NCI-H187 (cell line): Measurements from ENCODE around the gene MEGF8.
A peak's percentile ranks its signal among the peaks of the same experiment; 100 is the strongest.

Experiments used
- DNase-seq, 2 experiments: peaks; one replicate each; lab custom pipeline; 2025; lab: John Stamatoyannopoulos, UW

Gene MEGF8

DNA sequence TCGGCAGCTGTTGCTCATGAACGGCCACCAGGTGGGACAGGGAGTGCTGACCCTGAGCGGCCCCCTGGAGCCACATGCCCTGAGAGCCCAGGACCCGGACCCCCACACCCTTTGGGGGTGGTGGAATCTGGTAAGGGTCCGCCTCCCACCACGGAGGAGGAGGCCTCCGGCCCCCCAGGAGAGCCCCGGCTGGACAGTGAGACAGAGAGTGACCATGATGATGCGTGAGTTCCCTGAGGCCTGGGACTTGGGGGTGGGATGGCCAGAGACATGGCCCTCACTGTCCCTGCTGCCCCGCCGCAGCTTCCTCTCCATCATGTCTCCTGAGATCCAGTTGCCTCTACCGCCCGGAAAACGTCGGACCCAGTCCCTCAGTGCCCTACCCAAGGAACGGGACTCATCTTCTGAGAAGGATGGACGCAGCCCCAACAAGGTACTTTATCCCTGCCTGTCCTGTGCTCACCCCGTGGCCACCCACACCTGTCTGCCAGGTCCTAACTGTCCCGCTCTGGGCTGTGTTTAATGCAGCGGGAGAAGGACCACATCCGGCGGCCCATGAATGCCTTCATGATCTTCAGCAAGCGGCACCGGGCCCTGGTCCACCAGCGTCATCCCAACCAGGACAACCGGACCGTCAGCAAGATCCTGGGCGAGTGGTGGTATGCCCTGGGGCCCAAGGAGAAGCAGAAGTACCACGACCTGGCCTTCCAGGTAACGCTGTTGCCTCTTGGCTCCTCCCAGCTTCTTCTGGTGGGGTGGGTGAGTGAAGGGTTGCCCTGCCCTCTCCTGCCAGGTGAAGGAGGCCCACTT, 38.2 kb upstream of the MEGF8 start:
- no peak for DNase-seq

DNA sequence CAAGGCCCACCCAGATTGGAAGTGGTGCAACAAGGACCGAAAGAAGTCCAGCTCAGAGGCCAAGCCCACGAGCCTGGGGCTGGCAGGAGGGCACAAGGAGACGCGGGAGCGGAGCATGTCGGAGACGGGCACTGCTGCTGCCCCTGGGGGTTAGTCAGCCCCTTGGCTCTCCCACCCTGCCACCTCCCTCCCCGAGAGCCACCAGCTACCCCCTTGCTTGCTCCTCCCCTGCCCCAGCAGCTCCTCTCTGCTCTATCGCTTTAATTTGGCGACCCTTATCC, 37.7 kb upstream of the MEGF8 start:
- no peak for DNase-seq

DNA sequence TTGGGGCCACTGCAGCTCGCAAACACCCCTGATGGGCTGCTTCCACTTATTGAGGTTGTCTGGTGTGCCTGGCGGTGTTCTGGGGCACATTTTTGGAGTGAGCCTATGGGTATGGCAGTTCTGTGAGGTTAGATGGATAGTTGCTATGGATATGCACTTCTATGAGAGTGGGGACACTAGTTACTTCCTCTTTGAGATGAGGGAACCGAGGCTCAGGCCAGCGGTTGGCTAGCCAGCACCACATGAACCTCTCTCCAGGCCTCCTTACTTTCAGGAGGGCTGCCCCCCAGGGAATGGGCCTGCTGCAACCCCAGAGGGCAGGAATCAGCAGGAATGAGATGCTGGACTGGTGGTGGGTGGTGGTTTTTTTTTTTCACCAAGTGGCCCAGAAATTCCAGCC, 37.0 kb upstream of the MEGF8 start:
- DNase-seq = no peak

DNA sequence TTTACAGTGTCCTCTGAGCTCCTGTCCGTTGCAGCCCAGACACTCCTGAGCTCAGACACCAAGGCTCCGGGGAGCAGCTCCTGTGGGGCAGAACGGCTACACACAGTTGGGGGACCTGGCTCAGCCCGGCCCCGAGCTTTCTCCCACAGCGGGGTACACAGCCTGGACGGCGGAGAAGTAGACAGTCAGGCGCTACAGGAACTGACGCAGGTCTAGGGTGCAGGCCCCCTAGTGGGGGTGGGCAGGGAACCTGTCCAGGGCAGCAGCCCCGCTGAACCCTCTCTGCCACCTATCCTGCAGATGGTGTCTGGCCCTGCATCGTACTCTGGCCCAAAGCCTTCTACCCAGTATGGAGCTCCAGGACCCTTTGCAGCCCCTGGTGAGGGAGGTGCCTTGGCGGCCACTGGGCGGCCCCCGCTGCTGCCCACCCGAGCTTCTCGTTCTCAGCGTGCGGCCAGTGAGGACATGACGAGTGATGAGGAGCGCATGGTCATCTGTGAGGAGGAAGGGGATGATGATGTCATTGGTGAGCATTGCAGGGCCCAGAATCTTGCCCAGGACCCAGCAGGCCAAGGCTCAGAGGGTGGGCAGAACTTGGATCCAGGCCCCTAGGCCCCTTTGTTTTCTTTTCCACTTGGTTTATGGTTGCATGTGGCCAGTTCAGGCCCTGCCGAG, 36.4 kb upstream of the MEGF8 start:
- no peak for DNase-seq

DNA sequence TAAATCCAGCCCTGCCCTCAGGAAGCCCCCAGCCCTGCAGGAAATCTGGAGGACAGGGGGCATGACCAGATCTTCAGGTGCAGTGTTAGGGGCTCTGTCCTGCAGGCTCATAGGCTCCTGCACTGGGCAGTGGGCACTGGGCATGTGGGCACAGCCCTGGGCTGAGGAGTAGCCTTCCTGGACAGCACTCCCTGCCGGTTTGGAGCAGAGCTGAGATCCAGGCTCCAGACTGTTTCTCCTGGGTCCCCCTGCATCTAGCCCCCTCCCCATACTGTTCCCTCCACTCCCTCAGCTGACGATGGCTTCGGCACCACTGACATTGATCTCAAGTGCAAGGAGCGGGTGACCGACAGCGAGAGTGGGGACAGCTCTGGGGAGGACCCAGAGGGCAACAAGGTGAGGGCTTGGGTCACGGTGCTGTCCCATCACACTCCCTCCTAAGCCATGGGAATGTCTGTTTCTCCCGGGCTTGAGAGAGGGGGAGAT, 35.8 kb upstream of the MEGF8 start:
- no peak for DNase-seq

DNA sequence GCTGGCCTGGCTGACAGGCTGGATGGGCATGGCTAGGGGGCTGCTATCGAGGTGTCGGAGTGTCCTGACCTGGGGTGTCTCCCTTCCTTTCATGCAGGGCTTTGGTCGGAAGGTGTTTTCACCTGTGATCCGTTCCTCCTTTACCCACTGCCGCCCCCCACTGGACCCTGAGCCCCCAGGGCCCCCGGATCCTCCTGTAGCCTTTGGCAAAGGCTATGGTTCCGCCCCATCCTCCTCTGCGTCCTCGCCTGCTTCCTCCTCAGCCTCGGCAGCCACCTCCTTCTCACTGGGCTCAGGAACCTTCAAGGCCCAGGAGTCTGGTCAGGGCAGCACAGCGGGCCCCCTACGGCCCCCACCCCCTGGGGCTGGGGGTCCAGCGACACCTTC, 35.3 kb upstream of the MEGF8 start:
- no peak for DNase-seq

DNA sequence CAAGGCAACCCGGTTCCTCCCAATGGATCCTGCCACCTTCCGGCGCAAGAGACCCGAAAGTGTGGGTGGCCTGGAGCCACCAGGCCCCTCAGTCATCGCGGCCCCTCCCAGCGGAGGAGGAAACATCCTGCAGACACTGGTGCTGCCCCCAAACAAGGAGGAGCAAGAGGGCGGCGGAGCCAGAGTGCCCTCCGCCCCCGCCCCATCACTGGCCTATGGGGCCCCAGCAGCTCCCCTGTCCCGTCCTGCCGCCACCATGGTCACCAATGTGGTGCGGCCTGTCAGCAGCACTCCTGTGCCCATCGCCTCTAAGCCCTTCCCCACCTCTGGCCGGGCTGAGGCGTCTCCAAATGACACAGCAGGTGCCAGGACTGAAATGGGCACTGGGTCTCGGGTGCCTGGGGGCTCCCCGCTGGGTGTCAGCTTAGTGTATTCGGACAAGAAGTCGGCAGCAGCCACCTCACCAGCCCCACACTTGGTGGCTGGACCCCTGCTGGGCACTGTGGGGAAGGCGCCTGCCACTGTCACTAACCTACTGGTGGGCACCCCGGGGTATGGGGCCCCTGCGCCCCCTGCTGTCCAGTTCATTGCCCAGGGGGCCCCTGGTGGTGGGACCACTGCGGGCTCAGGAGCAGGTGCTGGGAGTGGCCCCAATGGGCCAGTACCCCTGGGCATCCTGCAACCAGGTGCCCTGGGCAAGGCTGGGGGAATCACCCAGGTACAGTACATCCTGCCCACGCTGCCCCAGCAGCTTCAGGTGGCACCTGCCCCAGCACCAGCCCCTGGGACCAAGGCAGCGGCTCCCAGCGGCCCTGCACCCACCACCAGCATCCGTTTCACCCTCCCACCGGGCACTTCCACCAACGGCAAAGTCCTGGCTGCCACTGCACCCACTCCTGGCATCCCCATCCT, 34.7 kb upstream of the MEGF8 start:
- no peak for DNase-seq

DNA sequence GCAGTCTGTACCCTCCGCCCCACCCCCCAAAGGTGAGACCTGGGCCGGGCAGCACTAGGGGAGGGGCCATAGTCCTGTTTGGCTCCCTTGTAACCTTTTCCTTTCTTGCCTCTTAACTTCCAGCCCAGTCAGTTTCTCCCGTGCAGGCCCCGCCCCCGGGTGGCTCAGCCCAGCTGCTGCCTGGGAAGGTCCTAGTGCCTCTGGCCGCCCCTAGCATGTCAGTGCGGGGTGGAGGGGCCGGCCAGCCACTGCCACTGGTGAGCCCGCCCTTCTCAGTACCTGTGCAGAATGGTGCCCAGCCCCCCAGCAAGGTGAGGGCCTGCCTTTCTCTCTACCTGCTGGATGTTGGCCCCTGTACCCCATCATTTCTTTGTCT, 34.0 kb upstream of the MEGF8 start:
- DNase-seq = no peak

DNA sequence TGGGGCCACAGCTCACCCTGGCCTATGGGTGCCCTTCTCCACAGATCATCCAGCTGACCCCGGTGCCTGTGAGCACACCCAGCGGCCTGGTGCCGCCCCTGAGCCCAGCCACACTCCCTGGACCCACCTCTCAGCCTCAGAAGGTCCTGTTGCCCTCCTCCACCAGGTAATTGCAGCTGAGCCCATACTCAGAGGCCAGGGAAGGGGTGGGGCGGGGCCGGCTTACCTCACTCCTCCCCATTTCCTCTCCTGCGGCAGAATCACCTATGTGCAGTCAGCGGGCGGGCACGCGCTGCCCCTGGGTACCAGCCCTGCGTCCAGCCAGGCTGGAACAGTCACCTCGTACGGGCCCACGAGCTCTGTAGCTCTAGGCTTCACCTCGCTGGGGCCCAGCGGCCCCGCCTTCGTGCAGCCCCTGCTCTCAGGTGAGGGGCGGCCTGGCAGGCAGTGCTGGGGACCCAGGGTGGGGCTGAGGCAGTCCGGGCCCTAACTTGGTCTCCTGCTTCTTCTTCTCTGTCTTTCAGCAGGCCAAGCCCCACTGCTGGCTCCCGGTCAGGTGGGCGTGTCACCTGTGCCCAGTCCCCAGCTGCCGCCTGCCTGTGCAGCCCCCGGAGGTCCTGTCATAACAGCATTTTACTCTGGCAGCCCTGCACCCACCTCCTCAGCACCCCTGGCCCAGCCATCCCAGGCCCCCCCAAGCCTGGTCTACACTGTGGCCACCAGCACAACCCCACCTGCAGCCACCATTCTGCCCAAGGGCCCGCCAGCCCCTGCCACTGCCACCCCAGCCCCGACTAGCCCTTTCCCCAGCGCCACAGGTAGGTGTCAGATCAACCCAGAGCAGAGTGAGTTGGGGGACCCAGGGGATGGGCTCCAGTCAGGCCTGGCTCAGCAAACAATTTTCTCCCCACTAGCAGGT, 33.1 kb upstream of the MEGF8 start:
- DNase-seq = no peak

DNA sequence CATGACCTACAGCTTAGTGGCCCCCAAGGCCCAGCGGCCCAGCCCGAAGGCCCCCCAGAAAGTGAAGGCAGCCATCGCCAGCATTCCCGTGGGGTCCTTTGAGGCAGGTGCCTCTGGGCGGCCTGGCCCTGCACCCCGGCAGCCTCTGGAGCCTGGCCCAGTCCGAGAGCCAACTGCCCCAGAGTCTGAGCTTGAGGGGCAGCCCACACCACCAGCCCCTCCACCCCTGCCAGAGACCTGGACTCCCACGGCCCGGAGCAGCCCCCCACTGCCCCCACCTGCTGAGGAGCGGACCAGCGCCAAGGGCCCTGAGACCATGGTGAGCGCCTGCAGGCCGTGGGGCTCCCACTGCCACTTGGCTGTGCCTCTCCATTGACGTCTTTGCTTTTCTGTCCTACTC, 32.5 kb upstream of the MEGF8 start:
- no peak for DNase-seq

DNA sequence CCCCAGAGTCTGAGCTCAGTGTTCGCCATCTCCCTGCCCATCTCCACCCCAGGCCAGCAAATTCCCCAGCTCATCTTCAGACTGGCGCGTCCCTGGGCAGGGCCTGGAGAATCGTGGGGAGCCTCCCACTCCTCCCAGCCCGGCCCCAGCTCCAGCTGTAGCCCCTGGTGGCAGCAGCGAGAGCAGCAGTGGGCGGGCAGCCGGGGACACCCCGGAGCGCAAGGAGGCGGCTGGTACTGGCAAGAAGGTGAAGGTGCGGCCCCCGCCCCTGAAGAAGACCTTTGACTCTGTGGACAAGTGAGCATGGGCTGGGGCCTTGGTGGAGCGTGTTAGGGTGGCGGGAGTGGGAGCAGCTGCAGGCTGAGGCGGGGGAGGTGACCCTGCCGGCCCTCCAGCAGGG, 31.9 kb upstream of the MEGF8 start:
- DNase-seq = no peak

DNA sequence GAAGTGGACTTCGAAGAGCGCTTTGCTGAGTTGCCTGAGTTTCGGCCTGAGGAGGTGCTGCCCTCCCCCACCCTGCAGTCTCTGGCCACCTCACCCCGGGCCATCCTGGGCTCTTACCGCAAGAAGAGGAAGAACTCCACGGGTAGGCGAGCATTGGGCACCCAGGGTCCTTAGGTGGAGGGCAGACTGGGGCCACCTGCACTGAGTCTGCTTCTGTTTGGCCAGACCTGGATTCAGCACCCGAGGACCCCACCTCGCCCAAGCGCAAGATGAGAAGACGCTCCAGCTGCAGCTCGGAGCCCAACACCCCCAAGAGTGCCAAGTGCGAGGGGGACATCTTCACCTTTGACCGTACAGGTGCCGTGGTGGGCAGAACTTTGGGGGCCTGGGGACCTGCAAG, 31.5 kb upstream of the MEGF8 start:
- DNase-seq = no peak

DNA sequence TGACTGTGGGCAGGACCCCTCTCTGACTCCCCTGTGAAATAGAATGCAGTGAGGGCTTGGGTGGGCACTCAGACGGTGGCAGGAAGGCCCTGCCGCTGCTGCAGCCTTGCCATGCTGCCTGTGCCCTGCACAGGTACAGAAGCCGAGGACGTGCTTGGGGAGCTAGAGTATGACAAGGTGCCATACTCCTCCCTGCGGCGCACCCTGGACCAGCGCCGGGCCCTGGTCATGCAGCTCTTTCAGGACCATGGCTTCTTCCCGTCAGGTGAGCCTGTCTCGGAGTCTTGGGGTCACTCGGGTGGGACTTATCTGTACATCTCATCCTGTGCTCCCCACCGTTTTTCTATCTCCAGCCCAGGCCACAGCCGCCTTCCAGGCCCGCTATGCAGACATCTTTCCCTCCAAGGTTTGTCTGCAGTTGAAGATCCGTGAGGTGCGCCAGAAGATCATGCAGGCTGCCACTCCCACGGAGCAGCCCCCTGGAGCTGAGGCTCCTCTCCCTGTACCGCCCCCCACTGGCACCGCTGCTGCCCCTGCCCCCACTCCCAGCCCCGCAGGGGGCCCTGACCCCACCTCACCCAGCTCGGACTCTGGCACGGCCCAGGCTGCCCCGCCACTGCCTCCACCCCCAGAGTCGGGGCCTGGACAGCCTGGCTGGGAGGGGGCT, 30.8 kb upstream of the MEGF8 start:
- no peak for DNase-seq

DNA sequence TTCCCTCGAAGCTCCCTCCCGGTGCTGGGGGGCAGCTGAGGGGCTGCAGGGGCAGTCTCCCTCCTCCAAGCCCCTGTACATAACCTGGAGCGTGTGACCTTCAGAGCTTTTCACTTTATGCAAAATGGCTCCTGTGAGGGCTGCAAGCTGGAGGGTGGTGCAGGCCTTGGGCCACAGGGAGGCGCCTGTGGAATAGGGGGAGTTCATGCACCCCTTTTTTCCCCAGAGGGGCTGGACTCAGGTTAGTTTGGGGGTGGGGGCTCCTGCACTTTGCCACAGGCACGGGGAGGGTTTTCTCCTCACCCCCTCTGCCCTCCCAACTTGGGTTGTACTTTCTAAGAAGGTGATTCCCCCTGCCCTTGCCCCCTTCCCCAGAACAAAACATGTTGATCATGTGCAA, 30.1 kb upstream of the MEGF8 start:
- no peak for DNase-seq

DNA sequence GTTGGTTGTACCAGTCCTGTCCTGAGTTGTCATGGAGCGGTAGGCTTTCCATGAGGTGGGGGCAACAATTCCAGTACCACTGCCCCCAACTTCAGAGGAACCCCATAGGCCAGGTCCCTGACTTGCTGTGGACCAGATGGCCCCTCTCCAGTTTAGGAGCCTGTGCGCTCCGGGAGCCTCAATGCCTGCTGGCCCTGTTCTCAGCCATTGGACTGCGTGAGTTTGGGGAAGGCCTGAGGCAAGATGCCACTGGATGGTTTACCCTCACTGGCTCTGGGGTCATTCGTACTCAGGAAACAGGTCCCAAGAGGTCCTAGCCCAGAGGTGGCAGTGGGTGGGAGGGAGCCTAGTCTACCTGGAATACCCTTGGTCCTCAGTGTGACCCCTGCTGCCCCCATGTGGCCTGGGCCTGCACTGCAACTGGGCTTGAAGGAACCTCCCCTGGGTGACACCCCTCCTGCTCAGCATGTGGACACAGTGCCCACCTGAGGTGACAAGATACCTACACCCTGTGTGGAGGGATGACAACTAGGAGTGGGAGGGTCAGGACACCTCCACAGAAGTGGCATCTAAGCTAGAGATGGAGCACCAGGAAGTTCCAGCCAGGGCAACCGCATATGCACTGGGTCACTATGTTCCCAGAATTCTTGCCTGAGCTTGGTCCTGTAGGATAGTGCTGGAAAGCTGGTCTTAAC, 29.5 kb upstream of the MEGF8 start:
- DNase-seq = peak; percentile 50 to 77

DNA sequence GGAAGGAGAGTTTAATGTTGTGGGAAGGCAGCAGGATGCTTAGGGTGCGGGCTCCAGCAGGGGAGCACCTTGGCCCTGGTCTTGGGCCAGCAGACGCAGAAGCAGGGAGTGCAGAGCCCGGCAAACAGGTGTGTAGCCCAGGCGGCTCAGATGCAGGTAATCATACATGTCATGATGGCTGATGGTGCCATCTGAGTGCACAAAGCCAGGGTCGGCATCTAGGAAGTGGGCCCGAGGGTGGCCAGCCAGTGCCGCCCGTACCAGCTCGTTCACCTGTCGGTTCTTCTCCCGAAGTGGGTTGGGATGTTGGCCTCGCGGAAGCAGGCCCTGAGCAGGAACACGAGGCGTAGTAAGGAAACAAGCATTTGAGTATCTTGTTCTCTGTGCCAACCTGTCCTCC, 28.4 kb upstream of the MEGF8 start:
- no peak for DNase-seq

DNA sequence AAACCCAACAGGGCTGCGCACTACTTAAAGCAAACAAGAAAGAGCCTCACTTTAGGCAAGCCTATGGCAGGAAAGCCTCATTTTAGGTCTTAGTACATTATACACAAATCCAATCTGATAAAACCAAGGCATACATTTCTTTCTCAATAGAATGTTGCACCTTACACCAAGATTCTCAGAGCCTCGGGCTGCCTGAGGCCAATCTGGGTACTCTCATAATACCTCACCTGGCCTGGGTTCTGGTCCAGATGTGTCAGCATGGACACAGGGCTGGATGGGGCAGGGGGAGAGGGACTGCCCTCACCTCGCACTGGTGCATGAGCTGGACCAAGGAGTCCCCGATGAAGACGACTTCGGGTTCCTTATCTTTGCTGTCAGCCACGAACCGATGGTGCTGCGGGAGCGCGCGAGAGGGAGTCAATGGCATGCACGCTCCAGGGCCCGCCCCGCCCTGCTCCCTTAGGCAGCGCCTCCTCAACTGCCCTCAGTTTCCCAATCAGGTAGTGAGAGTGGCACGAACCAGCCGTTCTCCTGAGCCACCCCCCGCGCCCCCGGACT, 23.7 kb upstream of the MEGF8 start, which contains the start of gene PRR19:
TSS of gene PRR19 (plus strand) at position 487 of the 558 bp plus-strand sequence. CDS start 7,453 bp downstream, outside the sequence.
- peak in 1 of 2 experiments; percentile 72 for DNase-seq

DNA sequence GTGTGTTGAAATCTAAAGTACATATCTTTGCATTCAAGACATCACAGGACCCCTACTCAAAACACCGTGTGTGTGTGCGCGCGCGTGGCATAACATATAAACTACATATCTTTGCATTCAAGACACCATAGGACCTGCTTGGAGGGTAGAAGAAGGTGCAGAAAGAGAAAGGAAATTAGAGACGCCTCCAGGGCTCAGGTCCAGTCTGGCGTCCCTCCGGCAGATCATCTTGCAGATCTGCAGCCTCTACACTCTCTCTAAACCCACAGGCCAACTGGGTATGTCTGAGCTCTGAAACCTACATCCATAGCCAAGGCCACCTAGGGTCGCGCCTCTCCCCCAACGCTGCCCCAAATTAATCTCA, 22.4 kb upstream of the MEGF8 start:
- DNase-seq = no peak

DNA sequence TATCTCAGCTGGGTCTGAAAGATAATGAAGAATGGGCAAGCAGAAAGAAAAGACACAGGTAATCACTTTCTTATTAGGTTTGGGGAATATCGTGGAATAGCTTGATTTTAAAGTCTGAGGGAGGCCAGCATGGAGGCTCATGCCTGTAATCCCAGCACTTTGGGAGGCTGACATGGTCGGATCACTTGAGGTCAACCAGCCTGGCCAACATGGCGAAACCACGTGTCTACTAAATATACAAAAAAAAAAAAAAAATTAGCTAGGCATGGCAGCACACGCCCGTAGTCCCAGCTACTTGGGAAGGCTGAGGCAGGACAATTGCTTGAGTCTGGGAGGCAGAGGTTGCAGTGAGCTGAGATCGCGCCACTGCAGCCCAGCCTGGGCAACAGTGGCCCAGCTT, 21.6 kb upstream of the MEGF8 start:
- DNase-seq = no peak

DNA sequence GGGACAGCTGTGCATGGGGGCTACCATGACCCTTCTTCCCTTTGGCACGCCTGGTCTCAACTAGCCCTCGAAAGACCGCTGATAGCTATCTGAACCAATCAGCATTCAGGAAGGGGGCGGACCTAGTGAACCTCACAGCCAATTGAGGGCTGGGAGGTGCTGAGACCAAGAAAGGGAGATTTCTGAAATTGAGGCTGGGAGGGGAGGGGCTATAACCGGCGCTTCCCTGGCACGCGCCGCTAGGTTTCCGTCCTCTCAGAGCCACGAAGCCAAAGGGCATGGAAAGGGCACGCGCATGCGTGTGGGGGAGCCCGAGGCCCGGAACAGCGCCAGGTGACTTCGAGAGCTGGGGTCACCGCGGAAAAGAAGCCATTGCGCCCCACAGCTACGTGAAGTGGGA, 18.8 kb upstream of the MEGF8 start:
- DNase-seq = no peak
